GM12878 (cell line): ENCODE results near the gene CRB2.
"Not testable (repeated sequence)": the region's sequence is repeated elsewhere in the genome, so short reads cannot be mapped to it uniquely, and the experiment has no call there.

Experiments
- CTCF ChIP-seq, 3 experiments: IDR thresholded peaks in 2 of 3; conservative IDR thresholded peaks in 1 of 3; 2 replicates each; pipeline ENCODE4 v1.5.1; 2011; ENCODE audit warnings: low read depth in 3 of 3, low read length in 3 of 3, mild to moderate bottlenecking in 3 of 3, control low read depth in 2 of 3, moderate library complexity in 2 of 3, inconsistent platforms in 1 of 3, mixed read lengths in 1 of 3; ENCODE audit not compliant: control insufficient read depth in 2 of 3, insufficient read depth in 1 of 3; ENCODE audit errors: extremely low read depth in 1 of 3
- FOXM1 ChIP-seq: IDR thresholded peaks from 2 replicates; pipeline ENCODE4 v1.6.1; 2012; ENCODE audit warnings: low read depth, mild to moderate bottlenecking, inconsistent platforms, low read length, moderate library complexity
- TAF1 ChIP-seq: IDR thresholded peaks from 2 replicates; pipeline ENCODE4 v1.6.1; 2011; ENCODE audit warnings: mild to moderate bottlenecking, low read depth, low read length, borderline replicate concordance
- USF2 ChIP-seq: IDR thresholded peaks from 2 replicates; pipeline ENCODE4 v1.6.1; 2011; ENCODE audit warnings: low read depth, low read length, improper control_type of control experiment, borderline replicate concordance
- ZNF274 ChIP-seq: IDR thresholded peaks from one replicate; pipeline ENCODE4 v1.8.0; 2011; ENCODE audit not compliant: insufficient read length, insufficient read depth

GRCh38 chr9:123333058-123333669 is 22.8 kb upstream of the CRB2 start:
- TF ChIP-seq ZNF274; USF2; TAF1; FOXM1; CTCF (IDR thresholded peaks at IDR 0.05 in 2 of 3, conservative IDR thresholded peaks at IDR 0.05 in 1 of 3; ENCODE audit: control insufficient read depth in 2 of 3, extremely low read depth in 1 of 3, insufficient read depth in 1 of 3, low read depth in 3 of 3, low read length in 3 of 3): not testable (repeated sequence)
